HepG2 (cell line): ENCODE measurements around the gene DIPK1C. TPM values are rescaled to one million over a fixed set of nuclear protein-coding genes. Genes with fewer than 3 reads are reported as not detected.

ENCODE experiments used
- ASH2L ChIP-seq: fragments of 300-600, 200-600 bp; sonication (generic); IDR thresholded peaks from 2 replicates; pipeline ENCODE4 v1.7.0; 2017; ENCODE audit warnings: low read depth, mild to moderate bottlenecking, moderate library complexity, mixed read lengths, low read length; ENCODE audit not compliant: insufficient read length
- BCL6 ChIP-seq: IDR thresholded peaks from 2 replicates; pipeline ENCODE4 v1.6.1; 2016; ENCODE audit warnings: missing genetic modification reagents, missing compliant biosample characterization
- CBX2 ChIP-seq, 2 experiments: fragments of 200-600 bp in 1 of 2; sonication (generic); formaldehyde crosslinking in 1 of 2; IDR thresholded peaks; 2 replicates each; pipeline versions ENCODE4 v1.7.0 to v1.8.1; 2018 to 2022; ENCODE audit warnings: low read depth in 2 of 2, low read length in 1 of 2, mild to moderate bottlenecking in 1 of 2, missing genetic modification reagents in 1 of 2
- CEBPB ChIP-seq: IDR thresholded peaks from 2 replicates; pipeline ENCODE4 v1.6.1; 2011; ENCODE audit warnings: low read depth, low read length, improper control_type of control experiment, borderline replicate concordance
- HOXA3 ChIP-seq: sonication (generic); formaldehyde crosslinking; IDR thresholded peaks from 2 replicates; pipeline ENCODE4 v1.5.0; 2020; ENCODE audit warnings: missing genetic modification reagents
- KAT2B ChIP-seq: fragments of 150-350 bp; IDR thresholded peaks from 2 replicates; pipeline ENCODE4 v1.6.1; 2014; ENCODE audit warnings: low read depth, low read length, borderline replicate concordance
- NFIB ChIP-seq: sonication (generic); formaldehyde crosslinking; IDR thresholded peaks from 2 replicates; pipeline ENCODE4 v1.9.0; 2021; ENCODE audit warnings: missing genetic modification reagents, mild to moderate bottlenecking, borderline replicate concordance
- NFYB ChIP-seq: sonication (generic); formaldehyde crosslinking; IDR thresholded peaks from 2 replicates; pipeline ENCODE4 v1.4.0; 2020; ENCODE audit warnings: missing genetic modification reagents
- NR2C2 ChIP-seq: sonication (generic); formaldehyde crosslinking; IDR thresholded peaks from 2 replicates; pipeline ENCODE4 v1.4.0; 2020; ENCODE audit warnings: missing genetic modification reagents, mild to moderate bottlenecking, moderate library complexity, borderline replicate concordance
- PAX8 ChIP-seq: sonication (generic); formaldehyde crosslinking; IDR thresholded peaks from 2 replicates; pipeline ENCODE4 v1.8.0; 2022; ENCODE audit warnings: mild to moderate bottlenecking, missing genetic modification reagents, borderline replicate concordance
- PCBP1 ChIP-seq: fragments of 200-400 bp; formaldehyde crosslinking; IDR thresholded peaks from 2 replicates; pipeline ENCODE4 v1.6.1; 2017; ENCODE audit warnings: mild to moderate bottlenecking, low read depth, low read length, borderline replicate concordance
- PHF8 ChIP-seq: sonication (generic); formaldehyde crosslinking; IDR thresholded peaks from 2 replicates; pipeline ENCODE4 v1.5.0; 2020; ENCODE audit warnings: missing genetic modification reagents
- SCMH1 ChIP-seq: sonication (generic); formaldehyde crosslinking; IDR thresholded peaks from 2 replicates; pipeline ENCODE4 v1.9.0; 2021; ENCODE audit warnings: missing genetic modification reagents, mild to moderate bottlenecking, borderline replicate concordance
- TGIF2 ChIP-seq: IDR thresholded peaks from 2 replicates; pipeline ENCODE4 v1.6.1; 2016; ENCODE audit warnings: control low read depth, missing compliant biosample characterization
- ZNF253 ChIP-seq: sonication (generic); formaldehyde crosslinking; IDR thresholded peaks from 2 replicates; pipeline ENCODE4 v1.8.0; 2022; ENCODE audit warnings: mild to moderate bottlenecking, missing genetic modification reagents, borderline replicate concordance
- ZNF30 ChIP-seq: sonication (generic); formaldehyde crosslinking; IDR thresholded peaks from 2 replicates; pipeline ENCODE4 v1.5.0; 2020; ENCODE audit warnings: mild to moderate bottlenecking, missing genetic modification reagents
- ZNF333 ChIP-seq: sonication (generic); formaldehyde crosslinking; IDR thresholded peaks from 2 replicates; pipeline ENCODE4 v1.4.0; 2020; ENCODE audit warnings: mild to moderate bottlenecking, missing genetic modification reagents, borderline replicate concordance
- ZNF354B ChIP-seq: sonication (generic); formaldehyde crosslinking; IDR thresholded peaks from 2 replicates; pipeline ENCODE4 v1.8.0; 2022; ENCODE audit warnings: mild to moderate bottlenecking, missing genetic modification reagents
- ZNF382 ChIP-seq: sonication (generic); formaldehyde crosslinking; IDR thresholded peaks from 2 replicates; pipeline ENCODE4 v1.5.0; 2020; ENCODE audit warnings: missing genetic modification reagents, mild to moderate bottlenecking, borderline replicate concordance
- ZNF563 ChIP-seq: sonication (generic); formaldehyde crosslinking; IDR thresholded peaks from 2 replicates; pipeline ENCODE4 v1.8.0; 2022; ENCODE audit warnings: mild to moderate bottlenecking, moderate library complexity, missing genetic modification reagents
- ZNF768 ChIP-seq: sonication (generic); formaldehyde crosslinking; IDR thresholded peaks from 2 replicates; pipeline ENCODE4 v1.4.0; 2020; ENCODE audit warnings: missing genetic modification reagents
- ZNF841 ChIP-seq: sonication (generic); formaldehyde crosslinking; IDR thresholded peaks from 2 replicates; pipeline ENCODE4 v1.8.1; 2023; ENCODE audit warnings: missing genetic modification reagents, borderline replicate concordance
- ZNF850 ChIP-seq: sonication (generic); formaldehyde crosslinking; conservative IDR thresholded peaks from 2 replicates; pipeline ENCODE4 v1.9.0; 2021; ENCODE audit warnings: mild to moderate bottlenecking, missing genetic modification reagents
- polyA plus RNA-seq, 8 experiments: library from polyadenylated mRNA; depleted of rRNA in 3 of 8; stranded (reverse) in 7 of 8; unstranded in 1 of 8; fragments of >200 nt; fragmentation: Illumina TruSeq in 4 of 8; extraction: Trizol in 4 of 8; gene quantifications; 2 replicates each; pipeline versions ENCODE4 v1.2.1 to v1.2.3, GENCODE V29; 2011 to 2016; ENCODE audit warnings: low read depth in 4 of 8, missing spikeins in 1 of 8, mixed read lengths in 1 of 8; ENCODE audit not compliant: insufficient read depth in 1 of 8
- total RNA-seq, 5 experiments: library from RNA; depleted of rRNA; stranded (reverse); fragments of >200 nt; fragmentation: Illumina TruSeq; extraction: Trizol; gene quantifications; 2 replicates each; pipeline ENCODE4 v1.2.3, GENCODE V29; 2016; ENCODE audit warnings: low read depth in 1 of 5
- TF ChIP-seq, protein P1 (sequence below): sonication (generic); formaldehyde crosslinking; IDR thresholded peaks from 2 replicates; pipeline ENCODE4 v1.4.0; 2020; ENCODE audit warnings: mild to moderate bottlenecking, missing genetic modification reagents
- TF ChIP-seq, protein P2 (sequence below): sonication (generic); formaldehyde crosslinking; IDR thresholded peaks from 2 replicates; pipeline ENCODE4 v1.5.0; 2020; ENCODE audit warnings: mild to moderate bottlenecking, missing genetic modification reagents, moderate library complexity

DIPK1C gene
- total and polyA plus RNA-seq, 2 of the 13 experiments (the other 11 are each of a cell fraction or from before 2014, with no cell fraction given) = 1.8 TPM; not detected in 1

GRCh38 chr18:74495581-74496507 is 38.7 kb upstream of the DIPK1C start, which contains the start of gene CNDP2 (continued):
- TF ChIP-seq PCBP1 (peak; percentile 63; the same call in 1 of the 2 replicates), BCL6 (CRISPR knock-in tag) (peak; percentile 35; the same call in 1 of the 2 replicates), NFYB (peak; percentile 84), NFIB (no peak), TGIF2 (CRISPR knock-in tag) (peak; percentile 73; the same call in 1 of the 2 replicates), ZNF253 (CRISPR knock-in tag) (no peak), KAT2B (no peak), HOXA3 (CRISPR knock-in tag) (peak; percentile 41; the same call in 1 of the 2 replicates), PHF8 (peak; percentile 93), ZNF30 (CRISPR knock-in tag) (no peak), ZNF850 (CRISPR knock-in tag) (no peak), ZNF841 (CRISPR knock-in tag) (no peak), SCMH1 (no peak), CBX2 (IDR thresholded peaks at IDR 0.05; ENCODE audit: low read depth, low read length) (no peak), CBX2 (CRISPR knock-in tag; IDR thresholded peaks at IDR 0.05; ENCODE audit: low read depth) (no peak), ASH2L (peak; percentile 35), PAX8 (CRISPR knock-in tag) (no peak), ZNF563 (CRISPR knock-in tag) (no peak; the same call in 1 of the 2 replicates), ZNF354B (CRISPR knock-in tag) (no peak), ZNF768 (no peak), NR2C2 (CRISPR knock-in tag) (peak; percentile 90), CEBPB (0 out of 2 replicates have a peak, but pooled peaks have one; percentile 42), ZNF382 (no peak), ZNF333 (CRISPR knock-in tag) (no peak)
- TF ChIP-seq, protein P1, sequence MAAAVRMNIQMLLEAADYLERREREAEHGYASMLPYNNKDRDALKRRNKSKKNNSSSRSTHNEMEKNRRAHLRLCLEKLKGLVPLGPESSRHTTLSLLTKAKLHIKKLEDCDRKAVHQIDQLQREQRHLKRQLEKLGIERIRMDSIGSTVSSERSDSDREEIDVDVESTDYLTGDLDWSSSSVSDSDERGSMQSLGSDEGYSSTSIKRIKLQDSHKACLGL (CRISPR knock-in tag) = peak; percentile 92; the same call in 1 of the 2 replicates
- TF ChIP-seq, protein P2, sequence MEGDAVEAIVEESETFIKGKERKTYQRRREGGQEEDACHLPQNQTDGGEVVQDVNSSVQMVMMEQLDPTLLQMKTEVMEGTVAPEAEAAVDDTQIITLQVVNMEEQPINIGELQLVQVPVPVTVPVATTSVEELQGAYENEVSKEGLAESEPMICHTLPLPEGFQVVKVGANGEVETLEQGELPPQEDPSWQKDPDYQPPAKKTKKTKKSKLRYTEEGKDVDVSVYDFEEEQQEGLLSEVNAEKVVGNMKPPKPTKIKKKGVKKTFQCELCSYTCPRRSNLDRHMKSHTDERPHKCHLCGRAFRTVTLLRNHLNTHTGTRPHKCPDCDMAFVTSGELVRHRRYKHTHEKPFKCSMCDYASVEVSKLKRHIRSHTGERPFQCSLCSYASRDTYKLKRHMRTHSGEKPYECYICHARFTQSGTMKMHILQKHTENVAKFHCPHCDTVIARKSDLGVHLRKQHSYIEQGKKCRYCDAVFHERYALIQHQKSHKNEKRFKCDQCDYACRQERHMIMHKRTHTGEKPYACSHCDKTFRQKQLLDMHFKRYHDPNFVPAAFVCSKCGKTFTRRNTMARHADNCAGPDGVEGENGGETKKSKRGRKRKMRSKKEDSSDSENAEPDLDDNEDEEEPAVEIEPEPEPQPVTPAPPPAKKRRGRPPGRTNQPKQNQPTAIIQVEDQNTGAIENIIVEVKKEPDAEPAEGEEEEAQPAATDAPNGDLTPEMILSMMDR (CRISPR knock-in tag) = 0 out of 2 replicates have a peak, but pooled peaks have one; percentile 1
